Measurements from ENCODE around the gene KCNC2. TPM values are rescaled to one million over a fixed set of nuclear protein-coding genes. Genes with fewer than 3 reads are reported as not detected.
A peak's percentile ranks its signal among the peaks of the same experiment; 100 is the strongest.

Gene KCNC2
- 0.42 TPM for polyA plus RNA-seq
- long read RNA-seq, donor 1 = 0 reads
- long read RNA-seq, donor 2 = 0 reads
- long read RNA-seq, donor 3 = 0 reads
- long read RNA-seq, donor 4 = 0 reads
- long read RNA-seq, donor 5 = 0 reads
- long read RNA-seq, donor 6 = 0 reads
- long read RNA-seq, donor 7 = 0 reads
- long read RNA-seq, donor 8 = 0 reads
- long read RNA-seq, donor 9 = 0 reads
- long read RNA-seq, donor 10 = 0 reads
- long read RNA-seq, donor 11 = 0 reads

GRCh38 chr12:75209812-75210138 is at the start of gene KCNC2:
KCNC2 (minus strand) TSS chr12:75209839.
- WGBS (ENCODE audit: insufficient coverage, low lambda C conversion rate) = 80% methylated on average over 1 of the region's 3 CpGs
- Histone ChIP-seq H3K4me3 (ENCODE audit: low read length) (no peak within 1 kb of the TSS), H3K9me3 (ENCODE audit: control insufficient read depth, low read depth, low read length) (peaks cover 16% of the 10 kb centered on the region)

GRCh38 chr12:75259143-75259542 is 49.5 kb upstream of the KCNC2 start:
- Histone ChIP-seq H3K27me3 (ENCODE audit: control insufficient read depth, insufficient read depth, low read length) (no peaks in the 10 kb centered on the region), H3K27ac (ENCODE audit: low read length) (no peak overlapping the region), H3K36me3 (ENCODE audit: control insufficient read depth, insufficient read depth, low read length) (no peaks in the 10 kb centered on the region), H3K4me3 (ENCODE audit: low read length) (no peak overlapping the region), H3K4me1 (ENCODE audit: control insufficient read depth, insufficient read depth, low read length) (no peaks in the 10 kb centered on the region), H3K9me3 (ENCODE audit: control insufficient read depth, low read depth, low read length) (no peaks in the 10 kb centered on the region)
- no peak for DNase-seq
- WGBS (ENCODE audit: insufficient coverage, low lambda C conversion rate) = no CpG with 5 or more reads among the region's 1 CpG

More at GRCh38 chr12:75209812-75210138, at the start of gene KCNC2:
- no peaks in the 10 kb centered on the region for H3K36me3 ChIP-seq (ENCODE audit: control insufficient read depth, insufficient read depth, low read length)
- no peak for DNase-seq
- H3K27ac ChIP-seq (ENCODE audit: low read length) = no peak within 1 kb of the TSS
- peaks cover 3% of the 10 kb centered on the region for H3K4me1 ChIP-seq (ENCODE audit: control insufficient read depth, insufficient read depth, low read length)
- H3K27me3 ChIP-seq (ENCODE audit: control insufficient read depth, insufficient read depth, low read length) = peaks cover 45% of the 10 kb centered on the region

- 60% methylated on average over 1 of the region's 2 CpGs for WGBS (ENCODE audit: insufficient coverage, low lambda C conversion rate)
- H3K36me3 ChIP-seq (ENCODE audit: control insufficient read depth, insufficient read depth, low read length) = no peaks in the 10 kb centered on the region
- H3K4me3 ChIP-seq (ENCODE audit: low read length) = no peak overlapping the region
- H3K4me1 ChIP-seq (ENCODE audit: control insufficient read depth, insufficient read depth, low read length) = no peaks in the 10 kb centered on the region
- no peaks in the 10 kb centered on the region for H3K9me3 ChIP-seq (ENCODE audit: control insufficient read depth, low read depth, low read length)
- no peak for DNase-seq
- H3K27me3 ChIP-seq (ENCODE audit: control insufficient read depth, insufficient read depth, low read length) = no peaks in the 10 kb centered on the region
- H3K27ac ChIP-seq (ENCODE audit: low read length) = no peak overlapping the region
Measured at GRCh38 chr12:75257510-75257909, 47.9 kb upstream of the KCNC2 start.

GRCh38 chr12:75245108-75245507 is 35.5 kb upstream of the KCNC2 start:
- H3K4me1 ChIP-seq (ENCODE audit: control insufficient read depth, insufficient read depth, low read length) = no peaks in the 10 kb centered on the region
- no peak for DNase-seq
- no peak overlapping the region for H3K27ac ChIP-seq (ENCODE audit: low read length)
- no peaks in the 10 kb centered on the region for H3K27me3 ChIP-seq (ENCODE audit: control insufficient read depth, insufficient read depth, low read length)
- H3K36me3 ChIP-seq (ENCODE audit: control insufficient read depth, insufficient read depth, low read length) = no peaks in the 10 kb centered on the region
- H3K4me3 ChIP-seq (ENCODE audit: low read length) = no peak overlapping the region
- H3K9me3 ChIP-seq (ENCODE audit: control insufficient read depth, low read depth, low read length) = no peaks in the 10 kb centered on the region

- H3K27ac ChIP-seq (ENCODE audit: low read length) = no peak overlapping the region
- H3K4me1 ChIP-seq (ENCODE audit: control insufficient read depth, insufficient read depth, low read length) = no peaks in the 10 kb centered on the region
Measured at GRCh38 chr12:75239987-75240386, 30.3 kb upstream of the KCNC2 start.

GRCh38 chr12:75236206-75236605 is 26.6 kb upstream of the KCNC2 start:
- no CpG with 5 or more reads among the region's 1 CpG for WGBS (ENCODE audit: insufficient coverage, low lambda C conversion rate)
- no peak for DNase-seq
- Histone ChIP-seq H3K9me3 (ENCODE audit: control insufficient read depth, low read depth, low read length) (no peaks in the 10 kb centered on the region), H3K36me3 (ENCODE audit: control insufficient read depth, insufficient read depth, low read length) (no peaks in the 10 kb centered on the region), H3K27ac (ENCODE audit: low read length) (no peak overlapping the region), H3K4me1 (ENCODE audit: control insufficient read depth, insufficient read depth, low read length) (no peaks in the 10 kb centered on the region), H3K4me3 (ENCODE audit: low read length) (no peak overlapping the region), H3K27me3 (ENCODE audit: control insufficient read depth, insufficient read depth, low read length) (no peaks in the 10 kb centered on the region)

More at GRCh38 chr12:75239987-75240386, 30.3 kb upstream of the KCNC2 start:
- H3K27me3 ChIP-seq (ENCODE audit: control insufficient read depth, insufficient read depth, low read length) = no peaks in the 10 kb centered on the region
- DNase-seq = no peak
- no peaks in the 10 kb centered on the region for H3K9me3 ChIP-seq (ENCODE audit: control insufficient read depth, low read depth, low read length)
- no peak overlapping the region for H3K4me3 ChIP-seq (ENCODE audit: low read length)
- H3K36me3 ChIP-seq (ENCODE audit: control insufficient read depth, insufficient read depth, low read length) = no peaks in the 10 kb centered on the region

DNA sequence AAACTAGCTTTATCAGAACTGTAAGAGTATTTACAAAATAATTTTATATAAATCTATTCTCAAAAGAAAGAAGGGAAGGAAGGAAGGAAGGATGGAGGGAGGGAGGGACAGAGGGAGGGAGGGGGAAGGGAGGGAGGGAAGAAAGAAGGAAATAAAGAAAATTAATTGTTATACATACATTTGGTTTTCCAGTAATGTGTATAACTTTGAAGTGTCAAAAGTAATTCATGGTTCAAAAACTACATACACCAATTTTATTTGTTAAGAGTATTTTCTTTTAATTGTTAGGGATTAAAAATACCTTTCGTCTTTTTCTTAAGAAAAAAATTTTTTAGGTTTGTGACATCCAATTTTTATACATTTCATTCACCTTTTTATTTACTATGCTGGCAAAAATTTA is 17.5 kb upstream of the KCNC2 start:
- Histone ChIP-seq H3K27me3 (ENCODE audit: control insufficient read depth, insufficient read depth, low read length) (no peaks in the 10 kb centered on the region), H3K36me3 (ENCODE audit: control insufficient read depth, insufficient read depth, low read length) (no peaks in the 10 kb centered on the region), H3K27ac (ENCODE audit: low read length) (no peak overlapping the region), H3K9me3 (ENCODE audit: control insufficient read depth, low read depth, low read length) (no peaks in the 10 kb centered on the region), H3K4me3 (ENCODE audit: low read length) (no peak overlapping the region), H3K4me1 (ENCODE audit: control insufficient read depth, insufficient read depth, low read length) (no peaks in the 10 kb centered on the region)
- 93% methylated on average over 1 of the region's 1 CpG for WGBS (ENCODE audit: insufficient coverage, low lambda C conversion rate)
- DNase-seq = no peak

DNA sequence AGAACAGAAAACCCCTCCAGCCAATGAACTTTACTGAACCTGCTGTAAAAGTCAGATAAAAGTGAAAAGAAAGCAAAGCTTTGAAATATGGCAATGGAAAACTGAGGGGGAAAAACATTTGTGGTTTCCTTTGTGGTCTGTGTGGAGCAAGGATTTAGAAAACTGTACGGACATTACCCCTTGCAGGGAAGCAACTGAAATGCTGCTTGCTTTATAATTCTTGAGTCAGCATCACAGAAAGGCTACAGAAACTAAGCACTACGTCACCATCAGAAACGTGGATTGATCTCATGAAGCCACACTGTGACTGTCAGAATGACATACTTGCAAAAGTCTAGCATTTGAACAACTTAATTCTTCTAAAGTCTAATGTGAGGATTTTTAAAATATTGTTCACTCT is 2.4 kb upstream of the KCNC2 start:
- WGBS (ENCODE audit: insufficient coverage, low lambda C conversion rate) = no CpG with 5 or more reads among the region's 3 CpGs
- Histone ChIP-seq H3K4me3 (ENCODE audit: low read length) (no peak overlapping the region), H3K36me3 (ENCODE audit: control insufficient read depth, insufficient read depth, low read length) (no peaks in the 10 kb centered on the region), H3K9me3 (ENCODE audit: control insufficient read depth, low read depth, low read length) (peaks cover 14% of the 10 kb centered on the region), H3K4me1 (ENCODE audit: control insufficient read depth, insufficient read depth, low read length) (peaks cover 3% of the 10 kb centered on the region), H3K27me3 (ENCODE audit: control insufficient read depth, insufficient read depth, low read length) (peaks cover 31% of the 10 kb centered on the region), H3K27ac (ENCODE audit: low read length) (no peak overlapping the region)
- no peak for DNase-seq

DNA sequence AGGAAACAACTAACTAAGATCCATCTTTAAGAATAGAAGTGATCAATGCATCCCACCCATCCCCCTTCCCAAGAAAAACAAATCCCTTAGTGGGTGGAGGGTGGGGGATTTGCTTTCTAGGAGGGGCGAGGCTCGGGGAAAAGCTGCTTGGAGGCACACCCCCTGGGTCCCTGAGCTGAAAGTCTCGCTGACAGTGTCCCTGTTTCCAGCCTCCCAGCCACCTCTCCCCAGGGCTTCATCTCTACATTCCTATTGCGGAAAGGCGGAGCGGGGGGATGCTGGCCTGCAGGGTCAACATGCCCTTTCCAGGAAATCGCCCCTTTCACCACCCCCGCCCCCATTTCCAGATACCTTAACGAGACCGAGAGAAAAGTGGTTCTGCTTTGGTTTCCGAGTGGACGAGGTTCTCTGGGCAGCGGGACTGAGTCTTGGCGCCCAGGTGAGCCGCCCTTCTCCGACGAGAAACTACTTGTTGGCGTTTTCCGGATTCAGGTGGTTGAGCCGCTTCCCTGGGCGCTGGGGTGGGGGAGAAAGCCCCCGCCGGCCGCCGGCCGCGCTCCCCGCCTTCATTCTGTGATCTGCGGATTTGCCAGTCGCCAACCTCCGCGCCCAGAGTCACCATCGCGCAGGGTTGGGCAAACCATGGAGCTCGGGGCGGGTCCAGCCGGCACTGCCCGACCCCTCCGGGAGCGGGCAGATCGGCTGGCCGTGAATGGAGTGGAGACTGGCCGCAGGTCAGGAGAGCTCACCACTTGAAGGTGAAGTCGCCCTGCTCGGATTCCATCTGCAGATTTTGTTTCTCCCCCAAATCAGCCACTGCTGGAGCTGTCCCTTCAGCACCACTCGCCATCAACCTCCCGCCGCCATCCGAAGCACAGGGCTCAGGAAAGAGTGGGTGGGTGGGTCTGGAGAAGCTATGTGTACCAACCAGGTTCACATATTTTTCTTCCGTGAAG is 505 bp downstream of the KCNC2 start:
- Histone ChIP-seq H3K36me3 (ENCODE audit: control insufficient read depth, insufficient read depth, low read length) (no peaks in the 10 kb centered on the region), H3K27me3 (ENCODE audit: control insufficient read depth, insufficient read depth, low read length) (peaks cover 45% of the 10 kb centered on the region), H3K4me3 (ENCODE audit: low read length) (no peak overlapping the region), H3K9me3 (ENCODE audit: control insufficient read depth, low read depth, low read length) (peaks cover 16% of the 10 kb centered on the region), H3K4me1 (ENCODE audit: control insufficient read depth, insufficient read depth, low read length) (peaks cover 3% of the 10 kb centered on the region), H3K27ac (ENCODE audit: low read length) (no peak overlapping the region)
- WGBS (ENCODE audit: insufficient coverage, low lambda C conversion rate) = no CpG with 5 or more reads among the region's 50 CpGs
- DNase-seq = peak in 1 of 2 donors; percentile 34

DNA sequence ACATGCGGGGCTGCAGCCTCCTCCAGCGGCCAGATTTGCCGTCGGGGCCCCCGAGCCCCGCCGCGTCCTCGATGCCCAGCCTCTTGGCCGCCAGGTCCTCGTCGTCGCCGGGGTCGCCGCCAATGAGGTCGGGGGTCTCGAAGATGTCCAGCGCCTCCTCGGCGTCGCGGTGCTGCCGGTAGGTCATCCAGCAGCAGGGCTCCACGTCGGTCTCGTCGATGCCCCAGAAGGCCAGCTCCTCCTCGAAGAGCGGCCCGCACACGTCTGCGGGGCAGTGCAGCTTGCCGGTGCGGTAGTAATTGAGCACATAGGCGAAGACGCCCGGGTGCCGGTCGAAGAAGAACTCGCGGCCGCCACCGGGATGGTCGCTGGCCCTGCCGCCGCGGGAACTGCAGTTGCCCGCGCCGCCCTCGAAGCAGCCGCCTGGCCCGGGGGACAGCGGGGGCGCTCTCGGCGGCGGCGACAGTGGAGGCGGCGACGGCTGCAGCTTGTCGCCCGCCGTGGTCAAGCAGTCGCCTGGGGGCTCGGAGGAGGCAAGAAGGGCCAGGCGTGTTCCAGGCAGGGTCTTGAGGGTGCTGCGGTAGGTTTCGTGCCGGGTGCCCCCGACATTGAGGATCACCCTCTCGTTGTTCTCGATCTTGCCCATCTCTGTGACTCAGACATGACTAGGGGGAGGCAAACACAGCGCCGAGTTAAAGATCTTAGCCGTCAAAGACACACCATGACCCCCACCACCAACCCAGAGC is 2.1 kb downstream of the KCNC2 start:
- DNase-seq = no peak
- Histone ChIP-seq H3K4me1 (ENCODE audit: control insufficient read depth, insufficient read depth, low read length) (peaks cover 3% of the 10 kb centered on the region), H3K27ac (ENCODE audit: low read length) (no peak overlapping the region), H3K27me3 (ENCODE audit: control insufficient read depth, insufficient read depth, low read length) (peaks cover 45% of the 10 kb centered on the region), H3K4me3 (ENCODE audit: low read length) (no peak overlapping the region), H3K36me3 (ENCODE audit: control insufficient read depth, insufficient read depth, low read length) (no peaks in the 10 kb centered on the region), H3K9me3 (ENCODE audit: control insufficient read depth, low read depth, low read length) (peaks cover 16% of the 10 kb centered on the region)
- WGBS (ENCODE audit: insufficient coverage, low lambda C conversion rate) = no CpG with 5 or more reads among the region's 78 CpGs
